Neutrophil (primary cell): ENCODE data around the gene SLIT3.

Source experiments
- H3K27ac ChIP-seq: fragments of 200-600 bp; sonication (generic); 2 replicates; pipeline ENCODE4 v1.5.1; 2016; ENCODE audit warnings: mild to moderate bottlenecking, moderate library complexity
- H3K27me3 ChIP-seq: fragments of 200-600 bp; sonication (generic); 2 replicates; pipeline ENCODE4 v1.6.0; 2016; ENCODE audit warnings: mild to moderate bottlenecking
- H3K36me3 ChIP-seq: fragments of 200-600 bp; sonication (generic); 2 replicates; pipeline ENCODE4 v1.5.1; 2017
- H3K4me1 ChIP-seq, 2 experiments: fragments of 200-600 bp in 1 of 2; sonication (generic) in 1 of 2; 1 replicate in 1 of 2; 2 replicates in 1 of 2; pipeline versions ENCODE4 v1.5.1 to v1.6.1; 2013 to 2016; ENCODE audit warnings: low read depth in 1 of 2, low read length in 1 of 2, mild to moderate bottlenecking in 1 of 2, moderate library complexity in 1 of 2; ENCODE audit not compliant: control insufficient read depth in 1 of 2, insufficient read depth in 1 of 2
- H3K4me3 ChIP-seq, 2 experiments: fragments of 200-600 bp in 1 of 2; sonication (generic) in 1 of 2; 1 replicate in 1 of 2; 2 replicates in 1 of 2; pipeline ENCODE4 v1.5.1; 2013 to 2016; ENCODE audit warnings: low read depth in 1 of 2, low read length in 1 of 2, mild to moderate bottlenecking in 1 of 2, moderate library complexity in 1 of 2
- H3K9me3 ChIP-seq: fragments of 200-600 bp; sonication (generic); 2 replicates; pipeline ENCODE4 v1.5.1; 2016
- CTCF ChIP-seq: fragments of 200-600 bp; sonication (generic); IDR thresholded peaks from 2 replicates; pipeline ENCODE4 v1.5.1; 2016; ENCODE audit warnings: antibody characterized with exemption

The SLIT3 gene

GRCh38 chr5:169279125-169279524 lies 21.8 kb downstream of the SLIT3 start:
- no peaks in the 10 kb centered on the region for H3K36me3 ChIP-seq
- H3K27ac ChIP-seq, result no peak overlapping the region
- H3K27me3 ChIP-seq, result no peaks in the 10 kb centered on the region
- no peaks in the 10 kb centered on the region for H3K4me1 ChIP-seq
- no peak for TF ChIP-seq CTCF
- H3K9me3 ChIP-seq, result no peaks in the 10 kb centered on the region
- H3K4me3 ChIP-seq, result no peak overlapping the region

GRCh38 chr5:169273881-169274280 lies 27.1 kb downstream of the SLIT3 start:
- Histone ChIP-seq H3K36me3 (no peaks in the 10 kb centered on the region), H3K27ac (no peak overlapping the region), H3K27me3 (peaks cover 4% of the 10 kb centered on the region), H3K4me3 (no peak overlapping the region), H3K9me3 (no peaks in the 10 kb centered on the region), H3K4me1 (no peaks in the 10 kb centered on the region)
- no peak for TF ChIP-seq CTCF

- H3K27me3 ChIP-seq, result peaks cover 4% of the 10 kb centered on the region
- no peaks in the 10 kb centered on the region for H3K9me3 ChIP-seq
- no peak overlapping the region for H3K27ac ChIP-seq
- H3K4me3 ChIP-seq, result no peak overlapping the region
- TF ChIP-seq CTCF, result no peak
- no peaks in the 10 kb centered on the region for H3K4me1 ChIP-seq
- no peaks in the 10 kb centered on the region for H3K36me3 ChIP-seq
These were observed 27.5 kb downstream of the SLIT3 start for GRCh38 chr5:169273451-169273850.

- Histone ChIP-seq H3K4me1 (no peaks in the 10 kb centered on the region), H3K9me3 (no peaks in the 10 kb centered on the region), H3K36me3 (no peaks in the 10 kb centered on the region), H3K27me3 (peaks cover 4% of the 10 kb centered on the region), H3K27ac (no peak overlapping the region), H3K4me3 (no peak overlapping the region)
- TF ChIP-seq CTCF, result no peak
These were observed 28.1 kb downstream of the SLIT3 start for GRCh38 chr5:169272731-169273427.

- Histone ChIP-seq H3K36me3 (no peaks in the 10 kb centered on the region), H3K9me3 (no peaks in the 10 kb centered on the region)
These were observed 28.8 kb downstream of the SLIT3 start for GRCh38 chr5:169272111-169272510.

More at GRCh38 chr5:169272111-169272510, 28.8 kb downstream of the SLIT3 start:
- H3K4me3 ChIP-seq, result no peak overlapping the region
- no peak overlapping the region for H3K27ac ChIP-seq
- peaks cover 4% of the 10 kb centered on the region for H3K27me3 ChIP-seq
- no peak for TF ChIP-seq CTCF
- H3K4me1 ChIP-seq, result no peaks in the 10 kb centered on the region
